ELF-1 (cell line): ENCODE results near the gene OR14I1.

Experiments
- DNase-seq: peaks from one replicate; pipeline ENCODE4 v3.0.0-alpha.2; 2016; ENCODE audit warnings: low read depth, low spot score

The OR14I1 gene

DNA sequence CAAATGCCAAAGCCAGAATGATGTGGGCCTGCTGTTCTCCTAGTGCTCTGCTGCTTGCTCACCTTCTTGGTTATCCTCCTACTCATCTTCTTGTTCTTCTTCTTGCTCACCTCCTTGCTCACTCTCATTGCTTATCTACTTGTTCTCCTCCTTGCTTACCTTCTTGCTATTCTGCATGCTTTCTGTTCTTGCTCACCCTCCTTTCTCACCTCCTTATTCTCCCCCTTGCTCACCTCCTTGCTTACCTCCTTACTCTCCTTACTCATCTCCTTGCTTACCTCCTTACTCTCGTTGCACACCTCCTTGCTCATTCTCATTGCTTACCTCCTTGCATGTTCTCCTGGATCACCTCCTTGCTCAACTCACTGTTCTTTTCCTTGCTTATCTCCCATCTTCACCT lies at the start of gene OR14I1:
Gene OR14I1, minus strand, starts transcription at position 53 of the 400 bp plus-strand sequence.
- DNase-seq = no peak

DNA sequence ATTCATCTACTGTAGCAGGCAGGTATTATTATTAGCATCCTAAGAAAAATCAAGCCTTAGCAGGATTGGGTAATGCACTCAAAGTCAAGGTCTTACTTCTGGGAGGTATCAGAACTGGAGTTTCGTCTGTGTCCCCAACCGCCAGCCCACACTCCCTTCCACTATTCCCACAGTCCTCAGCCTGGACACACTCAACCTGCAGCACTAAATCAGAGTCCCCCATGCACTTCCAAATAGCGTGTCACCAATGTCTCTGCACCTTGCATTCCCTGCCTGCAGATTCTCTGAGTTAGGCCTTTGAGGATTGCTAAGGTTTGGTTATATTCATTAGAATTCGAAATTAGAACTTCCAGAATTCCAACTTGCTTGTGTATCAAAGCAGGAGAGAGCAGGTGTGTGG lies 49.1 kb upstream of the OR14I1 start:
- no peak for DNase-seq

DNA sequence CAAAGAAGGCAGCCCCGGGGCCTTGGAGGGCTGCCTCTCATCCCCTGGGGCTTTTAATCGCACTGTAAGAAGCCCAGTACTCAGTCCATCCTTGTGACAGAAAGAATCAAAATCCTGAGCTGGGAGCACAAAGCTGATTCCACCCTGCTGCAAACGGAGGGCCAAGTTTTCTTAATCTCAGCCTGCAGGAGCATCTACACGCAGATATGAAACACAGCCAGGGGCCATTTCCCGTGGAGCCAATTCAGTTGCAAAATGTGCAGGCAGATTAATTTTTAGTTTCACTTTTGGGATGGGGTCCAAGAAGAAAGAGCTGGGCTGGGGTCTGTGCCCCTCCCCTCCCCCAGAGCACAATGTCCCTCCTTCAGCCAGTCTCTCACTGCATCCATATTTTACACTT lies 48.6 kb upstream of the OR14I1 start:
- DNase-seq = no peak

DNA sequence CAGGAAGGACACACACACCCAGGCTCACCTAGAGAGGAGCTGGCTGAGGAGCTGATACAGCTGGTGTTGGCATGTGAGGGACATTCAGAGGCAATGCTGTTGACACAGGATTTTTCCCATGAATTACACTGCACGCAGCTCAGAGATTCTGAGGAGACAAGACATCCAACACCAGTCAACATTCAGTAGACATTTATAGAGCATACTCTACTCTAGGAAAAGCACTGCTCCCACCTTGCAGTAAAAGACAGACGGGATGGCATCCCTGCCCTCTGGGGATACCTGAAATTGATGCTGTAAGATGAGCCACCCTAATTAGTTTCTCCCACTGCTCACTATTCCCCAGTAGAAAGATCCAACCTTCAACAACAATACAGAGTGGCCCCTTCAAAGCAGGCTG lies 47.9 kb upstream of the OR14I1 start:
- DNase-seq = no peak

DNA sequence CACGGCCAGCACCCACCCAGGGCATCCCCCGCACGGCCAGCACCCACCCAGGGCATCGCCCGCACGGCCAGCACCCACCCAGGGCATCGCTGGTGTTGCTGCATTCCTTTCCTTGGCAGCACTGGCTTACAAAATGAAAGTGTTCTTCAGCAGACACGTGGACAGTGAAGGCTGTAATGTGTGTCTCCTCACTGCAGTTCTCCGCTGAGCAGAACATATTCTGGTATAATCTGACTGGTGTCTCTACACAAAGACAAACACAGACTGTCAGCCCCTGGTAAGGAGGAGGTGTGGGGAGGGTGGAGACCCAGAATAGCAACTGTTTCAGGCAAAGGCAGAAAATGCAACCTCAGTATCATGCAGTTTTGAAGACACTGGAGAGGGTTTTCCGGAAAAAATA lies 45.6 kb upstream of the OR14I1 start:
- no peak for DNase-seq

DNA sequence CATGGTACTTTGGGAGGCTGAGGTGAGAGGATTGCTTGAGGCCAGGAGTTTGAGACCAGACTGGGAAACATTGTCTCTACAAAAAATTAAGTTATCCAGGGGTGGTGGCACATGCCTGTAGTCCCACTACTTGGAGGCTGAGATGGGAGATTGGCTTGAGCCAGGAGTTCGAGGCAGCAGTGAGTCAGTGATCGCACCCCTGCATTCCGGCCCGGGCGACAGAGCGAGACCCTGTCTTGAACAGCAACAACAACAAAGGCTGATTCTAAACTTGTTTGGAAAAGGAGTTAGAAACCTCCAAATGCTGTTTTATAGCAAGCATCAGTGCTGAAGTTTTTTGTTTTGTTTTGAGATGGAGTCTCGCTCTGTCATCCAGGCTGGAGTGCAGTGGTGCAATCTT lies 38.3 kb upstream of the OR14I1 start:
- DNase-seq = no peak

DNA sequence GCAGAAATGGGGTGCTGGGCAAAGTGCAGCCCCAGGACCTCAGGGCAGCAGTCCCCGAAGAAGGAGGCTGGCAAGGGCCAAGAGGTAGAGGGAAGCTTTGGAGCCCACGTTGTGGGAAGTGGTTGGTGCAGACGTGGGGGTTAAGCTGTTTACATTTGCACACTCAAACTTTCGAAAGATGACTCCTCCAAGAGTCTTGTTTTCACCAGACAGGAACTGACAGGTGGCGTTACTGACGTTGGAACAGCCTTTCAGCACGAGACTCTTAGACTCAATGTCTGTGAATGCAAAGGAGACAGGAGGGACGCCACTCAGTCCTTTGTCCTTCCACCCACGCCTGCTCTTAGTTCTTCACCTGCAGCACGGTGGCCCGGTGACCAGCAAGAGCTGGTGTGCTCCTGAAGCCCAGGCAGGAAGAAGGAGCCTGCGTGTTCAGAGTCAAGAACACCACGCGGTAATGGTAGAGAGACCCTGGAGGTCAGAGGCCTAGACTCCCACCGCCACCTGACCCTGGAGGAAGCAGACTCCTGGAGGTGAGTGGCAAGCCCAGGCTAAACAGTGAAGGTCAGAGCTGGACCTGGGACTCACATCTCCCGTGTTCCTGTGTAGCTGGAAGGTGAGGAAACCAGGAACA lies 37.1 kb upstream of the OR14I1 start:
- no peak for DNase-seq

DNA sequence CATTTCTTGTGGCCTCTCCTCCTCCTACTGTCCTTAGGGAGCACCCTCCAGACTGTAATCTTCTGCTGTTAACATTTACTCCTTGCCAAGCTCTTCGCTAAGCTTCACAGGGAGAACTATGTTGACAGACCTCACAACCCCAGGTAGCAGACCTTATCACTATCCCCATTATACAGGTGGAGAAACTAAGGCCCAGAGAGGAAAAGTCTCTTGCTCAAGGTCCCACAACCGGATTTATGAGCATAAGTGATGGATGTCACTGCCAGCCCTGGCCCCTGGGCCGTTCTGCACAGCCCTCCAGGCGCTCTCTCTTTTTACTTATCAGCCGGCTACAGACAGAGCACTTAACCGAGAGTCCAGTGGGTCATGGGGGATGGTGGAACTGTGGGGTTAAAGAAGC lies 34.9 kb upstream of the OR14I1 start:
- DNase-seq = no peak

DNA sequence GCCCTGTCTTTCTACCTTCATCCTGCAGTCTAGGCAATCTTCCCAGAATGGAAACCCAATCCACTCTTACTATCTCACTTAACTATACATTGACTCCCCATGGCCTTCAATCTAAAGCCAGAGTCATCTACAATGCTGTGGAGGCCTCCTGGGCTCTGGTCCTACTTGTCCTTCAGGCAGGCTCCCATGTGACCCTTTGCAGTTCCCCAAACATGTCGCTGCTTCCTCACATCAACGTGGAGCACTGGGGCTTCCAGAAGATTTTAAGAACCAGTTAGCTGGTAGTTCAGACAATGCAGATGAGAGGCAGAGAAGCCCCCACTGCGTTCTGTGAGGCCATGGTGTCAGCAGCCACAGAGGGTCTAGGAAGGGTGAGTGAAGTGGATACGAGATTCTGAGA lies 34.4 kb upstream of the OR14I1 start:
- DNase-seq = no peak

DNA sequence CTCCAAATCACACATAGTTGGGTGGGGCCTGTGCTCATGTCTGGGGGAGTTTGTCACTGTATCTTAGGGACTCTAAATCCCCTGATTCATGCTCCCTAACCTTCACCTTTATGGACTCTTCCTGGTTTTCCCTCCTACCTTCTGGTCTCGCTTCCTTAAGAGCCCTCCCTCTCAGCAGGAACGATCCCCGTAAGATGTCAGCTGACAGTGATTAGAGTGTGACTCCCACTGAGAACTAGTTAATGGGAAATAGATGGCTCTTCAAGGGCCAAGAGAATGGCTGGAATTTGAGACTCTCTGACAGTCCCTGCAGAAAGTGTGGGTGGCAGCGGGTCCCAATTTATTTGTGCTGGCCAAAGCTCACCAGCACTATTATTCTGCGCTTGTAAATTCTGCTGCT lies 31.0 kb upstream of the OR14I1 start:
- DNase-seq = no peak

DNA sequence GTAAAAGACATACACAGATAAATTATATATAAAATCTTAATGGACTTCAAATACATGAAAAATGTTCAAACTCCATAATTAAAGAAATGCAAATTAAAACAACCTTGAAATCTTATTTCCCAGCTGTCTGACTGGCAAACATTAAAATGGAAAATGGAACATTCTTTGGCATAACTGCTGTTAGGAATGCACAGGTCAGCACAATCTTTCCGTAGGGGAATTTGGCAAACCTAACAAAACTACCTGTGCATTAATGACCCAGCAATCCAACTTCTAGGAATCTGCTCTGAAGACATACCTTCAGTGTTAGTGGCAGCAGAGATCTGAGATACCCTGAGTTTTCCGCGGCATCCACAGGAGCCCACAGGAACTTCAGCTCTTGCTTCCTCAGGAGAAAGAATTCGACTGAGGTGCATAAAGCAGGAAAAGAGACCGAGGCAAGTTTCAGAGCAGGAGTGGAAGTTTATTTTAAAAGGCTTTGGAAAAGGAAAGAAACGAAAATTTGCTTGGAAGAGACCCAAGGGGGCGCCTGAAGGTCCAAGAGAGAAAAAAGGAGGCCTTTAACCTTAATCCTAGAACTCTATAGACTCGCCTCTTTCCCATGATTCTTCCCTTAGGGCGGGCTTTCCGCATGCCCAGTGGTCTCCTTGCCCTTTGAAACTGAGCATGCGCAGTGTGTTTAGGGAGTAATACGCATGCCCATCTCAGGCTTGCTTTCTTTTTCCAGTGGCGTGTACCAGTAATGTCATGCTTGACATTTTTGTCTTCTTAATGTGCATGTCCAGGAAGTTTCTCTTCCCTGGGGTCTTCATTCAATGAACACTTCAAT lies 28.2 kb upstream of the OR14I1 start:
- no peak for DNase-seq

DNA sequence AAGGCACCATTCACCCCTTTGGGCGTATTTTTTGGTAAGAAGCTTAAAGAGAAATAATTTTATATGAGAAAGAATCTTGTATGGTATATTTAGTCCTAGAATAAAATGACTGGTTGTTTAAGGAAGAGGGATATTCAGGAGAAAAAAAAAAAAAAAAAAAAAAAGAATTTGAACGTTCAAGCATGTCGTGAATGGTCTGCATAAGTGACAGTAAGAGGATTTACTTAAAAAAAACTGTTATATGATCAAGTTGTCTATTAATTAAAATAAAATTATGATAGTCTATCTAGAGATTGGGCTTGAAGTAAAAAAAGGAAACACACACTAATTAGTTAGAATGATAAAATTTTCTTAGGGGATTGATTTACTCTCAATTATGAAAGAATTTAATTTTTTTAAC lies 11.7 kb upstream of the OR14I1 start:
- DNase-seq = no peak

DNA sequence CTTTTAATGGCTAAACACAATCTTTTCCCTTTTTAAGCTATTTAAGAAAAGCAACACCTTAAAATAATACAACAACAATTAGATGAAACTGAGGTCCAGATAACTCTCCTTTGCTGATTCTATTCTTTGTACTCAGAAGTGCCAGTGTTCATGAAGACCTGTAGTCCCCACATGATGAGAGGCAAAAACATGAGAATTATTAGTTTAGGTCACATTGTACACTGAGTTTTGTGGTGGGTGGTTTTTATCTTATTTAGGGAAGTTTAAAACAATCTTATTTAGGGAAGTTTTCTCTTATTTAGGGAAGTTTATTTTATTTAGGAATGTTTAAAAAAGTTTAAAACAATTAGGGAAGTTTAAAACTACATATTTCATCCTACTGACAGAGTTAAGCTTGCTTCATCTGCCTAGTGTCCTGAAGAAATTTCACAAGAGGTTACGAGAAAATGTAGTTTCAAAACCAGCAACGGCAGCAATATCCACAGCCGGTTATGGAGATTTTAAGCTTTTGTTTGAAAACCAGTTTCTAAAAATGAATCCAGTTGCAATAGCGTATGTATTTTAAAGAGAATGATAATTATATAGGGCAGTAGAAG lies 7.8 kb upstream of the OR14I1 start:
- no peak for DNase-seq

DNA sequence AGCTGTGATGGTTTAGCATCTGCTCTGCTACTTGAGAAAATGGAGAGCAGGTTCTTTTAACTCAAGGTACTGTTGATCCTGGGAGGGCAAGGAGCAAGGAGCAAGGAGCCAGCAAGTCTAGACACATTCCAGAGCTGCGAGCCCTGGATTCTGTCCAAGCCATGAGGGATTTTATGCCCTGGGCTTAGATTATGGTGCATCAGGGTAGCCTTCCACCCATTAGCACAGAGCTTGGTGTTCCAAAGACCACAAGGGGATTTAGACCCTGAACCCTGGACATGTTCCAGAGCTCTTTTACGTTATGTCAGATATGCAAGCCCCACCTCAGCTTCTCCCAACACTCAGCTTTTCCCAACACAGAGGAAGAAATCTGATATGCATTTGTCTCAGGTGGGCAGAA lies 2.0 kb upstream of the OR14I1 start:
- DNase-seq = no peak

DNA sequence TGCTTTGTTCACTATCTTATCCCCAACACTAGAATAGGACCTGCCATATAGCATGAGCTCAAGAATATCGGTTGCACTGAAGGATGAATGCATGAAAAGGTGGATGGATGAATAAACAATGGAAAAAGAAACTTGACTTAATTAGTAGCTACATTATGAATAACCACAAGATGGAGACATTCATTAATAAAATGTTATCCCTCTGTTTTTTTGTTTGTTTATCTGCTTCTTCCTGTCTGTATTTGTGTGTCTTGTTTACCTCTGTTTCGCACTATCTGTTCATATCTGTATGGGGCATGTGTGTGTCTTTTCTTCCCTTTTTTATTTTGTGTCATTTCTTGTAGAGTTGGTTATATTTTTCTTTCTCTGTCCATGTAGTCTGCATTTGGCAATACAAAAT lies 1.1 kb upstream of the OR14I1 start:
- DNase-seq = no peak

DNA sequence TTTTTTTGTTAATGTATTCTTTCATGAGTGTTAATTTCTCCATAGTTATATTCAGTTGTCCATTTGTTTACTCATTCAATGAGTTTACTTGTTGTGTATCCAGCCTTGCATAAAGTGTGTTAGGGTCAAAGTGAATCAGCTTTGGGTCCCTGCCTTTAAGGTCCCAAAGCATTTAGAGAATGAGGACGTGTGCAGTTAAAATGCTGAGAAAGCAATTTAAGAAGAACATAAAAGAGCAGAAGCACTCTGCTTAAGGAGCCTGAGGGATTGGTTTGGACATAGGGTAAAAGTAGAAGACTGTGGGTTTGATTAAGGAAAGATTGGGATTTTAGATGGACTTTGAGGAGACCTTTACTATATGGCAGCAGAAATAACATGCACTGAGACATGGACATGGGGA lies 3.5 kb downstream of the OR14I1 start:
- no peak for DNase-seq

DNA sequence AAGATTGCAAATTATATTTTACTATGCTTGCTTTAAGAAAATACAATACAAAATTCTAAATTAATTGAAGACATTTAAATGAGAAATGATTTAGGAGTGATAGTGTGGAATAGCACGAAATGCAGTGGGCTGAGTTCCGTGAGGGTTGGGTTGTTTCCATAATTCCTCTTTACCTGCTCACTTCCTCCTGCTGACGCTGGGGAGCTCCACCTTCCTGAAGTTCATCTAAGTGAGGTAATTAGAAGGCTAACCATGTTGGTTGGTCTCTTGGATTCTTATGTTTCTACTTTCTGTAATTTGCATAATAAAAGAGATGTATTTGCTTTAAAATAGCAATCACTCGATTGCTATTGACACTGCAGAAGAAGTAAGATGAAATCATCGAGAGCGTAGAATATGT lies 4.7 kb downstream of the OR14I1 start:
- DNase-seq = no peak

DNA sequence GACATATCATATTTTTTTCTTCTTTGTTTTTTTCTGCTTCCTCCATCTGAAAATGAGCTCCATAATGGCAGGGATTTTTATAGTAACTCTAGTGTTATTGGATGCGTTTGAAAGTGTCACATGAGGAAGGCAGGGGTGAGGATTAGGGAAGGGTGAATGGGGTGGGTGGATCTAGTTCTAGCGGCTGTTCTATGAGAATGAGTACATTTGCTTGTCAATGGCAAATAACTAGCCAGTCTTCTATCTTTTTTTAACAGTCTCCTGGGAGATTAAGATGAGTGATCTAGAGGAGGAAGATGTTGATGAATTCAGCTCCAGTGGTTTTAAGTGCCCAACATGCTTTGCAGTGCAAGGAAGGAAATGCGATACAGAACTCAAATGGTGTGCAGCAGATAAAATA lies 5.8 kb downstream of the OR14I1 start:
- no peak for DNase-seq

DNA sequence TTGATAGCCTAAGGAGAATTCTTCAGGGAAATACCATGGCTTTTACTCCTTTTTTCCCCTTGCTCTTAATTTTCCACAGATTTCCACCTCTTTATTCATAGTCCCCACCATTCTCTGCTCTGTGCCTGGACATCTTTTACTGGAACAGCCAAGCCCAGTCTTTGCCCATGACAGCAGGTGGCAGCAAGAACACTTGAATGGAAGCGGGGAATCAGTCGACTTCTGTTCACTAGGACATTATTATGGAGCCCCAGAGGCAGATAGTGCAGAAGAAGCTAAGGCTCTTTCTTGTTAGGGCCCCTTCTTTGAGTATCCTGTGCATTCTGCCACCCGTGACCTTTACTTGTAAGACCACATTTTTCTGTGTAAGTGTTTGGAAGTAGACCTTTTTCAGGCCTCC lies 6.3 kb downstream of the OR14I1 start:
- no peak for DNase-seq

DNA sequence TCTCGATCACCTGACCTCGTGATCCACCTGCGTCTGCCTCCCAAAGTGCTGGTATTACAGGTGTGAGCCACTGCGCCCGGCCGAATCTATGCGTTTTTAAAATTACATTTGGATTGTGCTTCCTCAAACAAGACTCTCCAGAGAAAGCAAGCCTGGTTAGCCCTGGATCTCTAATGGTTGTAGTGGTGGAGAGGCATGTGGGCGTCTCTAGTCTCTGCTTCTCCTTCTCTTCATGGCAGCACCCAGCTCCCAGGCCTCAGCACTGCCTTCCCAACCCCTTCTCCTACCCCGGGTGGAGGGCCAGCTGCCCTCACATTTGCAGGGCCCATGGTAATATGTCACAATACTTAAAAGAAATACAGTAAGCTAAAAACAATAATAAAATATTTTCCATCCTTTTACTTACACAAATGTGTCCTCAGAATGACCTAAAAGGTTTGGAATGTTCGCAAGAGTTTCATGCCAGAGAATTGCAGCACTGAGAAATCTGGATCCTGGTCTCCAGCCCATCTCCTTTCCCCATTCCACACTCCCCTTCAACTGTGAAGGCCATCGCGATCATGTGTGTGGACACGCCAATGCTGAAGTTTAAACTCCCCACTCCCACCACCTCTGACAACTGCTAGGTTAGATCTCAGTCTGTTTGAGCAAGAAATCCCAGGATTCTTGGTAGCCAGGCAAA lies 7.0 kb downstream of the OR14I1 start:
- no peak for DNase-seq

DNA sequence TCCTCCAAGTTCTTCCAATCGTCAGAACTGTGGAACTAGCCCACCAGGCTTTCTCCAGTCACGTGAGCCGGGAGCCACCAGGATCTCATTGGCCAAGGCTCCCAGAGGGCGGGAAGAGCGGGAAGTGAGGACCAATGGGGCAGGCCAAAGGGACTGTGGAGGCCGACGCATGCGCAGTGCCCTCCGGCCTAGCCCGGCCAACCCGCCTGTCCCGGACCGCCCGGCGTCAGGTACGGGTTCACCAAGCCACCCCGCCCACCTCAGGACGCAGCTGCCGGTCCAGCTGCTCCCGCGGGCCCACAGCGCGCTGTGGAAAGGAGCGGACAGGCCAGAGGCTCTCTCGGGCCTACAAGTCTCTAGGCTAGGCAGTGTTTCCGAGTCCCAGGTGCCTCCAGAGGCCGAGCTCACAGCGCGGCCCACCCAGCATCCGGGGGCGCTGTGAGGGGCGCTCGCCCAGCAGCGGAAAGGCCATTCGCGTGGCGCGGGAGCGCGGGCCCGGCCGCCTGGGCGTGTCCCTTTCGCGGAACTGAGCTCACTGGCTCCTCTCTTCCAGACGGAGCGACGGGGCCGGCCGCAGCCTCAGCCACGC lies 10.9 kb downstream of the OR14I1 start:
- DNase-seq = no peak
